Lower leg skin (tissue), 4 donors: Measurements from ENCODE around the gene MACROD1. TPM values are rescaled to one million over a fixed set of nuclear protein-coding genes. Genes with fewer than 3 reads are reported as not detected.

ENCODE experiments used
- DNase-seq, 2 donors: peaks; one replicate each; pipeline ENCODE4 v3.0.0-alpha.2; 2019; ENCODE audit warnings: low spot score in 2 of 2
- H3K4me3 ChIP-seq: fragments of 200-600 bp; sonication (generic); 2 replicates; pipeline ENCODE4 v1.5.1; 2017; ENCODE audit warnings: mild to moderate bottlenecking, low read depth; ENCODE audit not compliant: poor library complexity, severe bottlenecking
- POLR2A ChIP-seq, 2 donors: fragments of 450-650 bp; IDR thresholded peaks; one replicate each; pipeline ENCODE4 v1.6.1; 2016 to 2017; ENCODE audit warnings: antibody characterized with exemption in 2 of 2, mild to moderate bottlenecking in 1 of 2, moderate library complexity in 1 of 2
- WGBS, 2 donors: methylation state at CpG; one replicate each; pipeline ENCODE4 v1.1.5; 2018; 5-methylcytosine and 5-hydroxymethylcytosine counted together
- intact Hi-C: fragments of 100-400 bp; cut with DNase I; formaldehyde crosslinking; loops from one replicate; pipeline ENCODE4 v1.15.0; 2023; ENCODE audit warnings: low total_unique reads
- total RNA-seq, 4 donors: library from RNA; depleted of rRNA; stranded (reverse); fragments of >200 nt; gene quantifications; one replicate each; pipeline ENCODE4 v1.1.0, GENCODE V29; 2016
- TF ChIP-seq, protein P1 (sequence below), 3 donors: fragments of 450-650 bp; IDR thresholded peaks; one replicate each; pipeline ENCODE4 v1.5.1; 2016; ENCODE audit warnings: antibody characterized with exemption in 3 of 3, mild to moderate bottlenecking in 3 of 3, moderate library complexity in 2 of 3

MACROD1 gene
- total RNA-seq, 4 donors from 2014 or later: 44.8 to 74.8 (median 55.6) TPM

GRCh38 chr11:64089915-64090805 is 75.8 kb downstream of the MACROD1 start:
- no peak for TF ChIP-seq POLR2A (IDR thresholded peaks at IDR 0.05)
- TF ChIP-seq, protein P1, sequence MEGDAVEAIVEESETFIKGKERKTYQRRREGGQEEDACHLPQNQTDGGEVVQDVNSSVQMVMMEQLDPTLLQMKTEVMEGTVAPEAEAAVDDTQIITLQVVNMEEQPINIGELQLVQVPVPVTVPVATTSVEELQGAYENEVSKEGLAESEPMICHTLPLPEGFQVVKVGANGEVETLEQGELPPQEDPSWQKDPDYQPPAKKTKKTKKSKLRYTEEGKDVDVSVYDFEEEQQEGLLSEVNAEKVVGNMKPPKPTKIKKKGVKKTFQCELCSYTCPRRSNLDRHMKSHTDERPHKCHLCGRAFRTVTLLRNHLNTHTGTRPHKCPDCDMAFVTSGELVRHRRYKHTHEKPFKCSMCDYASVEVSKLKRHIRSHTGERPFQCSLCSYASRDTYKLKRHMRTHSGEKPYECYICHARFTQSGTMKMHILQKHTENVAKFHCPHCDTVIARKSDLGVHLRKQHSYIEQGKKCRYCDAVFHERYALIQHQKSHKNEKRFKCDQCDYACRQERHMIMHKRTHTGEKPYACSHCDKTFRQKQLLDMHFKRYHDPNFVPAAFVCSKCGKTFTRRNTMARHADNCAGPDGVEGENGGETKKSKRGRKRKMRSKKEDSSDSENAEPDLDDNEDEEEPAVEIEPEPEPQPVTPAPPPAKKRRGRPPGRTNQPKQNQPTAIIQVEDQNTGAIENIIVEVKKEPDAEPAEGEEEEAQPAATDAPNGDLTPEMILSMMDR (IDR thresholded peaks at IDR 0.05): no peak
- WGBS, 2 donors: 88 to 91% methylated on average over 28 of the region's 28 CpGs
- H3K4me3 ChIP-seq: no peak overlapping the region
- DNase-seq: no peak
- intact Hi-C loops: no loop called here

DNA sequence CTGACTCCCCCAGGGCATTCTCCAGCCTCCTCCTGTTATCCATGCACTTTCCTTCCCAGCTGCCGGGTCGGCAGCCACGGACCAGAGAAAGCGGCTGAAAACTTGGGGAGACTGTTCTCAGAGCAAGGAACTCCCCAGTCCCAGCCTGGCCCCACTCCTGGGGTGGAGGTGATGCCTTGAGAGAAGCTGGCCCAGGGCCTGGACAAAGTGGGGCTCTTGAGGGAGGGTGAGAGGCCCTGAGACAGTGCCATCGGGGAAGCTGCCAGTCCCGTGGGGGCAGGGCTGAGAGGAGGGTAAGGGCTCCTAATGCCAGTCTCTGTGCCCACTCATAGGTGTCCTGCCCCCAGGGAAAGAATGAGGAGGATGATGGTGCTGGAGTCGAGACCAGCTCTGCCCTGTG is 76.4 kb downstream of the MACROD1 start:
- WGBS, 2 donors: 64 to 71% methylated on average over 7 of the region's 7 CpGs

DNA sequence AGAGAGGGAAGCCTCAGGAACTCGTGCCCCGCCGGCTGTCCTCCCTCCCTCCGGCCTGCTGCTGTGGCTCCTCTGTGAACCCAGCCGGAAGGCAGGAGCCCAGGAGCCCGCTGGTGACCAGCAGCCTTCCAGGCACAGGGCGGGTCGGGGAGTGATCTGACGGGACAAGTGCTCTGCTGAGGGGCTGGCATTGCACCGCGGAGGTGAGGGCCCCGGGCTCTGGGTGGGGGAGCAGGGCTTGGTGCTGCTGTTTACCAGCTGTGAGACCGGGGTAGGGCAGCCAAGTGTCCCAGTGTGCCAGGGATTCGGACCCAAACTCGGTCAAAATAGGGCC is 76.9 kb downstream of the MACROD1 start:
- 51 to 65% methylated on average over 7 to 15 of the region's 15 CpGs for WGBS, 2 donors
- TF ChIP-seq, protein P1 (IDR thresholded peaks at IDR 0.05): no peak
- TF ChIP-seq POLR2A (IDR thresholded peaks at IDR 0.05): no peak
- intact Hi-C loops: no loop called here
- no peak for DNase-seq
- H3K4me3 ChIP-seq: no peak overlapping the region

More for the DNA sequence above, 76.4 kb downstream of the MACROD1 start:
- intact Hi-C loops: no loop called here
- no peak for TF ChIP-seq POLR2A (IDR thresholded peaks at IDR 0.05)
- no peak overlapping the region for H3K4me3 ChIP-seq
- no peak for DNase-seq

DNA sequence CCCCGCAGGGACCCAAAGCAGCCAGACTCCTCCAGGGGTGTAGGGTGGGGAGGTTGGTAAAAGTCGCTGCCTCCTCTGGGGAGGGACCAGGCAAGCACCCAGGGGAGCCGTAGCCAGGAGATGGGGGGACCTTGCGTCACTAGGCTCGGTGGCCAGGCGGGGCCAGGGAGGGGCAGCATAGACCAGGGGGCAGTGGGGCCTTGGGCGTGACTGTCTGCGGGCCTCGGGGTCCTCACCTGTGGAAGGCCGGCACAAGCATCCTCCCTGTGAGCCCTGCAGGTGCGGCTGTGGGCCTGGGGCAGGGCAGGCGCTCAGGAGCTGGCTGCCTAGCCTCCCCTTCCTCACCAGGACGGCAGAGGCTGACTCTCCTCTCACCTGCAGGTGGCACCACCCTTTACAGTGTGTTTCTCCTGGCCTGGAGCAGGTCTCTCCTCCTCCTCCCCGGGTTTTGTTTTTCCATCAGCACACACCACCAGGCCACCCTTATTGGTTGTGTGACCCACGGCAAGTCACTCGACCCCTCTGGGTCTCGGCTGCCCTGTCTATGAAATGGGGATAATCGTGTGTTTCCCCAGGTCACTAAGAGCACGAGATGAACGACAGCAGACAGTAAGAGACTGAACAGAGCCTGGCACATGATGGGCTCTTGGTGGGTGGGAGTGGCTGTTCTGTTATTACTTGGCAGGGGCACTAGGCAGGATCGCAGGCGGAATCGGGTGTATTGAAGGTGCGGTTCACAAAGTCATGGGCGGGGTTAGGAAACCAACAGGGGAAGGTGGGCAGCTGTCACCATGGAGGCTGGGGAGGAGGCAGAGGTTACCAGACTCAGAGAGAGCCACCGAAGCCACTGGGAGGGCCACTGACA is 77.5 kb downstream of the MACROD1 start:
- TF ChIP-seq, protein P1 (IDR thresholded peaks at IDR 0.05): no peak
- TF ChIP-seq POLR2A (IDR thresholded peaks at IDR 0.05): no peak
- 49 to 58% methylated on average over 22 to 26 of the region's 26 CpGs for WGBS, 2 donors
- intact Hi-C loops: no loop called here
- no peak for DNase-seq
- no peak overlapping the region for H3K4me3 ChIP-seq

DNA sequence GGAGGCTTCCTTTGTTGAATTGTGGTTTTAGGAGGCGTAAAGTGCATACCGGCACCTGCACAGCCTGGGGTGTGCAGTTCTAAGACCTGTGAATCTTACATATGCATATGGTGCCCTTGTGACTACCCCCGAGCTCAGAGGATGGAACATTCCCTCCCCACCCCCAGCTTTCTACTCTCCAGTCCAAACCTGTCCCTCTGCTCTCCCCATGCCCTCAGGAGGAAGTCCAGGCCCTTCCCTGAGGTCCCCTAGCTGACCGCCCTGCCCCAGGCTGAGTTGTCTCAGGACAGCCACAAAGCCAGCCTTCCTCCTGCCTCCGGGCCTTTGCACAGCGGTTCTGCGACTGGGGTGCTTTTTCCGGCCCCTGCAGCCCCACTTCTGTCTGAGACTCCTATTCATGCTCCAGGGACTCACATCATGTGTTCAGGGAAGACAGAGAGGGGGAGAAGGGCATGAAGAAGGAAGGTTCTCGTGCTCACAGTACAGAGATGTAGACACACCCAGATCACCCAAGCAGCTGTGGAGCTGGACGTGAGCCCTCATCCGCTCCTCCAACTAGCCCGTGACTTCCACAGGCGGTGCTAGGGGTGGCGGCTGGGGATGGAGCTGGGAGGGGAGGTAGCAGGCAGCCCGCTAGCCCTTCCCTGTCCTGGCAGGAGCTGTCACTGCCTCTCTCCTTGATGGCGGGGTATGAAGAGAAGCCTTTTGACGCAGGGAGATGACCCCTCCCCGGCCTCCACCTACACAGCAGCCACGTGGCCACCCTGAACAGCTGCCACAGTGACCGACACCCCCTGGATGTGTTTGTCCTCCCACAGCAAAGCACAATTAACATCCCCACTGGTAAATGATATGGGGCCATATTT is 79.4 kb downstream of the MACROD1 start:
- no peak overlapping the region for H3K4me3 ChIP-seq
- intact Hi-C loops: no loop called here
- TF ChIP-seq POLR2A (IDR thresholded peaks at IDR 0.05): no peak
- TF ChIP-seq, protein P1 (IDR thresholded peaks at IDR 0.05): no peak
- peak; percentile 41 to 89 for DNase-seq
- 57 to 71% methylated on average over 18 of the region's 20 CpGs for WGBS, 2 donors
